ENCODE measurements around the gene SPAG9. TPM values are rescaled to one million over a fixed set of nuclear protein-coding genes. Genes with fewer than 3 reads are reported as not detected.

The SPAG9 gene
- polyA plus RNA-seq, 2 donors = 12.7 to 15.1 TPM

GRCh38 chr17:50952889-50953288, 167.8 kb downstream of the SPAG9 start:
- H3K9me3 ChIP-seq (ENCODE audit: control insufficient read depth in 2 of 2, insufficient read depth in 1 of 2, low read depth in 1 of 2, low read length in 1 of 2) = no peaks in the 10 kb centered on the region
- no peak overlapping the region for H3K4me3 ChIP-seq (ENCODE audit: low read depth in 1 of 2, low read length in 2 of 2)
- no peak overlapping the region for H3K27ac ChIP-seq (ENCODE audit: low read depth in 2 of 2, low read length in 1 of 2)
- no peaks in the 10 kb centered on the region for H3K36me3 ChIP-seq (ENCODE audit: control insufficient read depth in 2 of 2, insufficient read depth in 2 of 2, low read length in 1 of 2)
- H3K4me1 ChIP-seq (ENCODE audit: control insufficient read depth in 2 of 2, insufficient read depth in 2 of 2, low read length in 1 of 2) = peaks cover 2 to 36% of the 10 kb centered on the region in 2 donors
- no peaks in the 10 kb centered on the region for H3K27me3 ChIP-seq (ENCODE audit: control insufficient read depth in 1 of 2, insufficient read depth in 2 of 2, low read length in 2 of 2)
- WGBS, 2 donors = 84 to 86% methylated on average over 6 of the region's 6 CpGs

GRCh38 chr17:50952013-50952412, 168.7 kb downstream of the SPAG9 start:
- Histone ChIP-seq H3K4me1 (ENCODE audit: control insufficient read depth in 2 of 2, insufficient read depth in 2 of 2, low read length in 1 of 2) (peaks cover 2 to 36% of the 10 kb centered on the region in 2 donors), H3K9me3 (ENCODE audit: control insufficient read depth in 2 of 2, insufficient read depth in 1 of 2, low read depth in 1 of 2, low read length in 1 of 2) (no peaks in the 10 kb centered on the region), H3K27ac (ENCODE audit: low read depth in 2 of 2, low read length in 1 of 2) (peak overlapping the region; percentile 4 to 70)

GRCh38 chr17:50949989-50950877, 170.4 kb downstream of the SPAG9 start:
- H3K9me3 ChIP-seq (ENCODE audit: control insufficient read depth in 2 of 2, insufficient read depth in 1 of 2, low read depth in 1 of 2, low read length in 1 of 2) = no peaks in the 10 kb centered on the region
- peak overlapping the region; percentile 94 for H3K27ac ChIP-seq (ENCODE audit: low read depth in 2 of 2, low read length in 1 of 2)
- no peaks in the 10 kb centered on the region for H3K36me3 ChIP-seq (ENCODE audit: control insufficient read depth in 2 of 2, insufficient read depth in 2 of 2, low read length in 1 of 2)
- H3K27me3 ChIP-seq (ENCODE audit: control insufficient read depth in 1 of 2, insufficient read depth in 2 of 2, low read length in 2 of 2) = no peaks in the 10 kb centered on the region
- H3K4me1 ChIP-seq (ENCODE audit: control insufficient read depth in 2 of 2, insufficient read depth in 2 of 2, low read length in 1 of 2) = peaks cover 2 to 35% of the 10 kb centered on the region in 2 donors
- 17 to 21% methylated on average over 26 of the region's 26 CpGs for WGBS, 2 donors
- H3K4me3 ChIP-seq (ENCODE audit: low read depth in 1 of 2, low read length in 2 of 2) = peak overlapping the region in 1 of 2 donors; percentile 21

More at GRCh38 chr17:50952013-50952412, 168.7 kb downstream of the SPAG9 start:
- H3K27me3 ChIP-seq (ENCODE audit: control insufficient read depth in 1 of 2, insufficient read depth in 2 of 2, low read length in 2 of 2) = no peaks in the 10 kb centered on the region
- H3K36me3 ChIP-seq (ENCODE audit: control insufficient read depth in 2 of 2, insufficient read depth in 2 of 2, low read length in 1 of 2) = no peaks in the 10 kb centered on the region
- whole genome bisulfite sequencing, 2 donors = 31 to 35% methylated on average over 5 of the region's 5 CpGs
- H3K4me3 ChIP-seq (ENCODE audit: low read depth in 1 of 2, low read length in 2 of 2) = no peak overlapping the region

GRCh38 chr17:50949128-50949988, 171.3 kb downstream of the SPAG9 start:
- 64 to 71% methylated on average over 21 of the region's 21 CpGs for WGBS, 2 donors
- peaks cover 6 to 32% of the 10 kb centered on the region in 2 donors for H3K4me1 ChIP-seq (ENCODE audit: control insufficient read depth in 2 of 2, insufficient read depth in 2 of 2, low read length in 1 of 2)
- no peak overlapping the region for H3K4me3 ChIP-seq (ENCODE audit: low read depth in 1 of 2, low read length in 2 of 2)
- no peaks in the 10 kb centered on the region for H3K9me3 ChIP-seq (ENCODE audit: control insufficient read depth in 2 of 2, insufficient read depth in 1 of 2, low read depth in 1 of 2, low read length in 1 of 2)
- H3K27me3 ChIP-seq (ENCODE audit: control insufficient read depth in 1 of 2, insufficient read depth in 2 of 2, low read length in 2 of 2) = no peaks in the 10 kb centered on the region
- peak overlapping the region; percentile 94 for H3K27ac ChIP-seq (ENCODE audit: low read depth in 2 of 2, low read length in 1 of 2)
- no peaks in the 10 kb centered on the region for H3K36me3 ChIP-seq (ENCODE audit: control insufficient read depth in 2 of 2, insufficient read depth in 2 of 2, low read length in 1 of 2)

- Histone ChIP-seq H3K27ac (ENCODE audit: low read depth in 2 of 2, low read length in 1 of 2) (peak overlapping the region; percentile 94), H3K4me1 (ENCODE audit: control insufficient read depth in 2 of 2, insufficient read depth in 2 of 2, low read length in 1 of 2) (peaks cover 6 to 30% of the 10 kb centered on the region in 2 donors), H3K36me3 (ENCODE audit: control insufficient read depth in 2 of 2, insufficient read depth in 2 of 2, low read length in 1 of 2) (no peaks in the 10 kb centered on the region), H3K9me3 (ENCODE audit: control insufficient read depth in 2 of 2, insufficient read depth in 1 of 2, low read depth in 1 of 2, low read length in 1 of 2) (no peaks in the 10 kb centered on the region), H3K27me3 (ENCODE audit: control insufficient read depth in 1 of 2, insufficient read depth in 2 of 2, low read length in 2 of 2) (no peaks in the 10 kb centered on the region), H3K4me3 (ENCODE audit: low read depth in 1 of 2, low read length in 2 of 2) (no peak overlapping the region)
- WGBS, 2 donors = 93% methylated on average over 13 of the region's 13 CpGs
Measured at GRCh38 chr17:50948711-50949110, 172.0 kb downstream of the SPAG9 start.

- Histone ChIP-seq H3K4me3 (ENCODE audit: low read depth in 1 of 2, low read length in 2 of 2) (no peak overlapping the region), H3K27me3 (ENCODE audit: control insufficient read depth in 1 of 2, insufficient read depth in 2 of 2, low read length in 2 of 2) (no peaks in the 10 kb centered on the region), H3K36me3 (ENCODE audit: control insufficient read depth in 2 of 2, insufficient read depth in 2 of 2, low read length in 1 of 2) (no peaks in the 10 kb centered on the region), H3K27ac (ENCODE audit: low read depth in 2 of 2, low read length in 1 of 2) (peak overlapping the region in 1 of 2 donors; percentile 70), H3K4me1 (ENCODE audit: control insufficient read depth in 2 of 2, insufficient read depth in 2 of 2, low read length in 1 of 2) (peaks cover 6 to 28% of the 10 kb centered on the region in 2 donors), H3K9me3 (ENCODE audit: control insufficient read depth in 2 of 2, insufficient read depth in 1 of 2, low read depth in 1 of 2, low read length in 1 of 2) (no peaks in the 10 kb centered on the region)
- 56 to 61% methylated on average over 15 of the region's 15 CpGs for WGBS, 2 donors
Measured at GRCh38 chr17:50947782-50948543, 172.7 kb downstream of the SPAG9 start.

- peaks cover 6 to 27% of the 10 kb centered on the region in 2 donors for H3K4me1 ChIP-seq (ENCODE audit: control insufficient read depth in 2 of 2, insufficient read depth in 2 of 2, low read length in 1 of 2)
- no peaks in the 10 kb centered on the region for H3K27me3 ChIP-seq (ENCODE audit: control insufficient read depth in 1 of 2, insufficient read depth in 2 of 2, low read length in 2 of 2)
- 90 to 92% methylated on average over 19 of the region's 19 CpGs for WGBS, 2 donors
- no peaks in the 10 kb centered on the region for H3K36me3 ChIP-seq (ENCODE audit: control insufficient read depth in 2 of 2, insufficient read depth in 2 of 2, low read length in 1 of 2)
- H3K9me3 ChIP-seq (ENCODE audit: control insufficient read depth in 2 of 2, insufficient read depth in 1 of 2, low read depth in 1 of 2, low read length in 1 of 2) = no peaks in the 10 kb centered on the region
- H3K27ac ChIP-seq (ENCODE audit: low read depth in 2 of 2, low read length in 1 of 2) = peak overlapping the region in 1 of 2 donors; percentile 26
- no peak overlapping the region for H3K4me3 ChIP-seq (ENCODE audit: low read depth in 1 of 2, low read length in 2 of 2)
Measured at GRCh38 chr17:50946891-50947781, 173.5 kb downstream of the SPAG9 start.

GRCh38 chr17:50946223-50946890, 174.3 kb downstream of the SPAG9 start:
- H3K36me3 ChIP-seq (ENCODE audit: control insufficient read depth in 2 of 2, insufficient read depth in 2 of 2, low read length in 1 of 2) = no peaks in the 10 kb centered on the region
- H3K27ac ChIP-seq (ENCODE audit: low read depth in 2 of 2, low read length in 1 of 2) = peak overlapping the region in 1 of 2 donors; percentile 51
- no peaks in the 10 kb centered on the region for H3K9me3 ChIP-seq (ENCODE audit: control insufficient read depth in 2 of 2, insufficient read depth in 1 of 2, low read depth in 1 of 2, low read length in 1 of 2)
- H3K27me3 ChIP-seq (ENCODE audit: control insufficient read depth in 1 of 2, insufficient read depth in 2 of 2, low read length in 2 of 2) = no peaks in the 10 kb centered on the region
- peaks cover 6 to 23% of the 10 kb centered on the region in 2 donors for H3K4me1 ChIP-seq (ENCODE audit: control insufficient read depth in 2 of 2, insufficient read depth in 2 of 2, low read length in 1 of 2)
- 93% methylated on average over 12 of the region's 12 CpGs for WGBS, 2 donors
- no peak overlapping the region for H3K4me3 ChIP-seq (ENCODE audit: low read depth in 1 of 2, low read length in 2 of 2)

All from esophagus (tissue), 2 donors.